Ovary (tissue), 3 donors: ENCODE results near the gene ZKSCAN3.
"Not testable (repeated sequence)": the region's sequence is repeated elsewhere in the genome, so short reads cannot be mapped to it uniquely, and the experiment has no call there.

Source experiments
- EP300 ChIP-seq: sonication (generic); formaldehyde crosslinking; IDR thresholded peaks from one replicate; pipeline ENCODE4 v1.6.1; 2017; ENCODE audit warnings: antibody characterized with exemption
- POLR2A ChIP-seq: fragments of 450-650 bp; IDR thresholded peaks from one replicate; pipeline ENCODE4 v1.6.1; 2017; ENCODE audit warnings: antibody characterized with exemption, mild to moderate bottlenecking, moderate library complexity
- TF ChIP-seq, protein P1 (sequence below), 3 donors: fragments of 450-650 bp in 2 of 3; fragments of 200-600 bp in 1 of 3; IDR thresholded peaks; one replicate each; pipeline versions ENCODE4 v1.5.1 to v1.8.0; 2016 to 2022; ENCODE audit warnings: antibody characterized with exemption in 3 of 3, mild to moderate bottlenecking in 1 of 3
- donor health status: DM: no; HTN: no; CAD: no.

DNA sequence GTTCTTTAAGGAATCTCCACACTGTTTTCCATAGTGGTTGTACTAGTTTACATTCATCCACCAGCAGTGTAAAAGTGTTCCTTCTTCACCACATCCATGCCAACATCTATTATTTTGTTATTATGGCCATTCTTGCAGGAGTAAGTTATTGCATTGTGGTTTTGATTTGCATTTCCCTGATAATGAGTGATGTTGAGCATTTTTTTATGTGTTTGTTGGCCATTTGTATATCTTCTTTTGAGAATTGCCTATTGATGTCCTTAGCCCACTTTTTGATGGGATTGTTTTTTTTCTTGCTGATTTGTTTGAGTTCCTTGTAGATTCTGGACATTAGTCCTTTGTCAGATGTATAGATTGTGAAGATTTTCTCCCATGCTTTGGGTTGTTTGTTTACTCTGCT lies 43.4 kb upstream of the ZKSCAN3 start:
- TF ChIP-seq, protein P1, sequence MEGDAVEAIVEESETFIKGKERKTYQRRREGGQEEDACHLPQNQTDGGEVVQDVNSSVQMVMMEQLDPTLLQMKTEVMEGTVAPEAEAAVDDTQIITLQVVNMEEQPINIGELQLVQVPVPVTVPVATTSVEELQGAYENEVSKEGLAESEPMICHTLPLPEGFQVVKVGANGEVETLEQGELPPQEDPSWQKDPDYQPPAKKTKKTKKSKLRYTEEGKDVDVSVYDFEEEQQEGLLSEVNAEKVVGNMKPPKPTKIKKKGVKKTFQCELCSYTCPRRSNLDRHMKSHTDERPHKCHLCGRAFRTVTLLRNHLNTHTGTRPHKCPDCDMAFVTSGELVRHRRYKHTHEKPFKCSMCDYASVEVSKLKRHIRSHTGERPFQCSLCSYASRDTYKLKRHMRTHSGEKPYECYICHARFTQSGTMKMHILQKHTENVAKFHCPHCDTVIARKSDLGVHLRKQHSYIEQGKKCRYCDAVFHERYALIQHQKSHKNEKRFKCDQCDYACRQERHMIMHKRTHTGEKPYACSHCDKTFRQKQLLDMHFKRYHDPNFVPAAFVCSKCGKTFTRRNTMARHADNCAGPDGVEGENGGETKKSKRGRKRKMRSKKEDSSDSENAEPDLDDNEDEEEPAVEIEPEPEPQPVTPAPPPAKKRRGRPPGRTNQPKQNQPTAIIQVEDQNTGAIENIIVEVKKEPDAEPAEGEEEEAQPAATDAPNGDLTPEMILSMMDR (IDR thresholded peaks at IDR 0.05), result not testable (repeated sequence)
- TF ChIP-seq POLR2A, EP300: not testable (repeated sequence)
